ENCODE data around the gene RPRM.
A peak's percentile ranks its signal among the peaks of the same experiment; 100 is the strongest.
"Not testable (repeated sequence)": the region's sequence is repeated elsewhere in the genome, so short reads cannot be mapped to it uniquely, and the experiment has no call there.

RPRM gene

DNA sequence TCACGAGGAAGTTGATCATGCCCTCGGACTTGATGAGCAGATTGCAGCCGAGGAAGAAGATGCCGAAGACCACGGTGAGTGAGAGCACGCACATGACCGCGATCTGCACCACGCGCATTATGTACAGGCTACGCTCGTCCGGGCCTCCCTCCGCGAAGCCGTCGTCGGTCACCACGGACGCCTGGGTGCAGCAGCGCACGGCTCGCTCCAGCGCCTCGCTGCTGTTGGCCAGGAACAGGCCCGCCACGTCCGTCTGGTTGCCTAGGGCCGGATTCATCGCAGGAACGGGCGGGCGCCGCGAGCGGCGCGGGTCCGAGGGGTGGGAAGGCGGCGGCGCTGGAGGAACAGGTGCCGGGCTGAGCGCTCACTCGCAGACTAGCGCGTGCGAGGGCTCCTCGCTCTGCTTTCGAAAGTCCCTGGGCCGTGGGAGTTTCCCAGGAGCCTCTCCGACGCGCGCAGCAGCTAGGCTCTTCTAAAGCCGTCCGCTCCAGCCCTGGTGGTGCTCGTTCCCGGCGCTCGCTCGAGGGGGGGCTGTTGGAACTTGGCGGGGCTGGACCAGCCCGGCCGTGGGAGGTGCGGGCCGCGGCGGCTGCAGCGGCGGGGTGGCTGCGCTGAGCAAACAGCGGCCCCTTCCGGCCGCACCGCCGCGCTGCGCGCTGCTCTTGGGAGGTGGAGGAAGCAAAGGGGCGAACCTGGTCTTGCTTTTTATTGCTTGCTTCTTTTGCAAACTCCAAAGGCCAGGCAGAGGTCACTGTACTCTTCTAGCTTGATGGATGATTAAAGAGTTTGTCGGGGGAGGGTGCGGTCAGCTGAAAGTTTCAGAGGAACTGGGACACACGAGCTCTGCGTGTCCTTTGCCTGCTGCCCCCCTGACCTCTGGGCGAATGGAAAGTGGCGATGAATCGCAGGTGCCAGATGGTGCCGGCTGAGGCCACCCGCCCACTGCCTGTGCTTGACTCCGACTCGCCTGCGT is at the start of gene RPRM:
Gene RPRM (minus strand): TSS at position 474 of the 973 bp plus-strand sequence. CDS start 197 bp downstream, at position 277.
- peak; percentile 10 for DNase-seq

DNA sequence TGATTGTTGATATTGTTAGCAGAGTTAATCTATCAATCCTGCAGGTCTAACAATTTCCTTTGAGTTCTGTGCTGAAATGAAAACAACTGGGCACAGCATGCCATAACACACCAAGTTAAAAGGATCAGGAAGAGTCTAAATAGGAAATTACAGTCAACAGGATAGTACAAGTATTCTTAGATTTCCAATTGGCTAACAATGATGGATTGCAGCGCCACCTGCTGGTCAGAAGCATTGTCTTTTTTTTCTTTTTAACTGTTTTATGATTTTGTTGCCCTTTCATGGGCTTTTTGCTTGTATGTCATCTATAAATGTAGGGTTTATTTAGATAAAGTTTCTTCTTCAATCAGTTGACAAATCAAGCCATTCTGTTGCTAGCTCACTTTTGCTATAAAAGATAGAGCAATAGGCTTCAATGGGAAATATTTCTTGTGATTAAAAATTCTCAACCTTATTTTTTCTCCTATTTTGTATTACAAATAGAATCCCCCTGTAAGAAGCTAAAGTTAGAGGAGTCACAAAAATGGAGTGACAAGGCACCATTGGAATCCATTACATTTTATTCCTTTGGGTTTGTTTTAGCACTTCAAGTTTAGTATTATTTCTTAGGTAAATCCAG is 40.8 kb upstream of the RPRM start:
- peak; percentile 56 for DNase-seq

DNA sequence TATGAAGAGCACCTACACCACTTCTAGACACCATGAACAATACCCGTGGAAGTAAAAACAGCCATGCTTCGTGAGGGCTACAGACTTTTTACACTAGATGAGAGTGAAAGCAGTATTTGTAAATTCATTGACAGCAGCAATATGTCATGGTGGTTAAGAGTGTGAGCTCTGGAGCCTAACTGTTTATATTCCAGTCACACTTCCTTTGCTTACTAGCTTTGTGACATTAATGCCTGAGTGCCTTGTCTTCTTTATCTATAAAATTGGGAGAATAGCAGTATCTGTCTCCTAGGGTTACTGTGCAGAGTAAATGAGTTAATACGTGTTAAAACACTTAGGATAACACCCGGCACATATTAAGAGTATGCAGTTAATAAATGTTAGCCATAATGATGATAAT is 33.8 kb upstream of the RPRM start:
- DNase-seq = no peak

DNA sequence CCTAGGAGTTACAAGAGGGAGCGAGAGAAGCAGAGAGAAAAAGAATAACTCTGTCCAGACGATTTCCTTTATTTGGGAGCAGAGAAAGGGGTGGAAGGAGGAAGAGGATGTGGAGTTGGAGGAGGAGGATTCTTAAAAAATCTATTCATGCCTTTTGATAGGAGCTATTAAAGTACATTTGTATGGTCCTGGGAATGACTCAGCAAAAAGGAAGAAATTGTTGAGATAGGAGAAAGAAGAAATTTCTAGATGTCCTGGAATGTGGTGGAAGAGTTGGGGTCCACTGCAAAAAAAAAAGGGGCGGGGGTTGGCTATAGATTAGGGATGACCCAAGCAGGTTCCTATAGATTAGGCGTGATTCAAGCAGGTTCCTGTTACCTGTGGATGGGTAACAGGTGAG is 32.4 kb upstream of the RPRM start:
- no peak for DNase-seq

DNA sequence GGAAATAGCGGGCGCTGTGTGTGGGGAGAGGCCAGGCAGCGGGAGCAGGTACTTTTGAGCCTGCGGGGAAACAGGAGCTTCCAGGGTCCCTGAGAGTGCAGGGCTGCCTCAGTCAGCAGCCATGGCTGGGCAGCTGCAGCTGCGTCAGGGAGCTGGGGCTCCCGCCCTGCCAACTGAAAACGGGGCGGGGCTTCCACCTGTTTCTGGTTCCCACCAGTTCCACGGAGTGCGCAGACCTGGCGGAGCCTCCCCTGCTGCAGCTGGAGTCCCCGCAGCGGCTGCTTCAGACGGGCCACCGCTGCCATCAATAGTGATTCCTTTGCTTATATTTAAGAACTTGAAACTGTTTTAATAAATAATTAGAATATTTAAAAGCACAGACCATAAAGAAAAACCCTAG is 30.6 kb upstream of the RPRM start:
- DNase-seq = no peak

DNA sequence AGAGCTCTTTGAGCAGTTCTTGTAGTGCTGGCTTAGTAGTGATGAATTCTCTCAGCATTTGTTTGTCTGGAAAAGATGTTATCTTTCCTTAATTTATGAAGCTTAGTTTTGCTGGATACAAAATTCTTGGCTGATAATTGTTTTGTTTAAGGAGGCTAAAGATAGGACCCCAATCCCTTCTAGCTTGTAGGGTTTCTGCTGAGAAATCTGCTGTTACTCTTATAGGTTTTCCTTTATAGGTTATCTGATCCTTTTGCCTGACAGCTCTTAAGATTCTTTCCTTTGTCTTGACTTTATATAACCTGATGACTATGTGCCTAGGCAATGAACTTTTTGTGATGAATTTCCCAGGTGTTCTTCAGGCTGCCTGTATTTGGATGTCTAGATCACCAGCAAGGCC is 27.9 kb upstream of the RPRM start:
- DNase-seq = not testable (repeated sequence)

DNA sequence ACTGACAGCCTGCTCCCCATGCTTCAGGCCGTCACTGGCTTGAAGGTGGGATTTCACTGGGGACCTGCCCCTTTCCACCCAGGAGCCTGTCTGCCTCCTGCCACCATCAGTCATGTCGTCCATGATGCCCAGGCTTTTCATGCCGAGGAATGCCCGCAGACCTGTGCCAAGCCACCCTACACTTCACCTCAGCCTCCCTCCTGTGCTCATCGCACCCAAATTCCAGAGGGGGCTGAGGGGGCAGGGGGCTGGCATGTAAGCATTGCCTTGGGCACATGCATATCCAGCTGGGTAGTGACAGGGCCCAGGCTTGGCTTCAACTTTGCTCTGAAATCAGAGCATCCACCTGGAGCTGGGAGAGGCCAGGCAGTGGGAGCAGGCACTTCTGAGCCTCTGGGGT is 20.9 kb upstream of the RPRM start:
- DNase-seq = no peak

DNA sequence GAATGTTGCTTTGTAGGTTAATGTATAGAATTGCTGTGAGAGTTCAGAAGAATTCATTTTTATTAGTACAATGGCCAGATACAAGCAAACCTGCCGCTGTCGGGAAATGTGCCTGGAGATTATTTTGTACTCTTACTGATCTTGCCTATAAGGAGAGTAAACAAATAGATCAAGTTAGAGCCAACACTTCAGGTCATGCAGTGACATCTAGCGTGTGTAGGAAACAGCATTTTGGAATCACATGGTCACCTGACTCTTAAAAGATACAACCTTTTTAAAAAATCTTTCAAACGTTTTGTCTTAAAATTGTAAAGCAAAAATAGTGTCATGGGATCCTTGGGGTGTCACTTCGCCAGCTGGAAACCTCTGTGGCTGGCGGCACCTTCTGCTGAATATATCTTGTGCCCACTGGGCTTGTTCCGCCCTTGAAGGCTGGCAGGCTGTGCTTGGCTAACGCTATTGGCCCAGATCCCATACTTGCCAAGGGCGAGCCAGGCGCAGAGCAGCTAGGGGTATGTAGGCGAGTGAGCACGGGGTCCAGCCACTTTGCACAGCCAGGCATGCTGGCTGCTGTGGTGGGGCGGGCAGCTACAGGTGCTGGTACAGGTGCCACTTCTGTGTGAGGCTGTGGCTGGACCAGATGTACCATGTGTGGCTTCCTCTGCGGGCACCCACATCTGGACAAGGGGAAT is 19.5 kb upstream of the RPRM start:
- DNase-seq = no peak

DNA sequence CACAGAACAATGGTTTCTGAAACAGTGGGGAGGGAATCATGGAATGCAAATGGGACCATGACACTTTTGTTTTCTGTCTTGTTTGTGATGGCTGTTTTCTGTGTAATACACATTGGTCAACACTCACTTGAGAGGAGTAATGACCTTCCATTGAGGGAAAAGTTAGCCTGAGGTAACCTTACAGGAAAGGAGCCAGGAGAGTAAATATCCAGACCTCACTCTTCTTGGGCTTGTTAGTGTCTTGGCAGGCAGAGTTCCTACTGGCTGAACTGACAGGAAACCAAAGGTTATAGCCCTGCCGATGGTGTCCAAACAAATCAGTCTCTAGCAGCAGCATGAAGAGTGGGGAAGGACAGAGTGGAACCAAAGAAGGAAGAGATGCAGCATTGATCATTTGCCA is 17.2 kb upstream of the RPRM start:
- DNase-seq = no peak

DNA sequence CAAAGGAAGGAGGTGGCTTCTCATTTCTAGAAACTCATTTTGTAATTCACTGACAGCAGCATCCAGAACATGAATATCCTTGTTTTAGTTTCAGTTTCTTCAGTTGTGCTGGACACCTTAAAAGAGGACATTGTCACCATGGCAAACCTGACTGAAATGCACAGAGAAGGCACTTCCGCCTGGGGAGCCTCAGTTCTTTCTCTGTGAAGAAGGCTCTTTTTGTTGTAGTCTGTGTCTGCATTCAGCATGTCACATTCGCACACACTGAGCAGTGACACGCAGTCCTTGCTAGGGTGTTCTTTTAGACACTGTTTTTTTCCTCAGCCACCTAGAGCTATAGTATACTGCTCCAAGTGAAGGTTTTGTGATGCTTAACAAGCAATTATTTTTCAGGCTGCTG is 9.5 kb upstream of the RPRM start:
- DNase-seq = no peak

DNA sequence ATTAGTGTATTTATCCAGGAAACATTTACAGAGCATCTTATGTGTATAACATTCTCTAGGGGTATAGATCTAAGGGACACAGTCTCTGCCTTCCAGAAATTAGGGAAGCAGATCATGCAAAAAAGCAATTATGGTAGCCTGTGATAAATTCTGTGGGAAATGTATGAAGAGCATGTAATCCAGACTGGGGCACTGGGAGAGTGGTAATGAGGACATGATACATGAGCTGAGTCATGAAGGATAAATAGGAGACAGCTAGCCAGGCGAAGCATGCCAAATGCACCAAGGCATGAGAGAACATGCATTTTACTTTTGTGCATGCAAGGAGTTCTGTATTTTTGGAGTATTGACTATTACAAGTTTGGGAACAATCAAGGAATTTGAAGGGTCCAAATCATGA is 8.9 kb upstream of the RPRM start:
- DNase-seq = no peak

DNA sequence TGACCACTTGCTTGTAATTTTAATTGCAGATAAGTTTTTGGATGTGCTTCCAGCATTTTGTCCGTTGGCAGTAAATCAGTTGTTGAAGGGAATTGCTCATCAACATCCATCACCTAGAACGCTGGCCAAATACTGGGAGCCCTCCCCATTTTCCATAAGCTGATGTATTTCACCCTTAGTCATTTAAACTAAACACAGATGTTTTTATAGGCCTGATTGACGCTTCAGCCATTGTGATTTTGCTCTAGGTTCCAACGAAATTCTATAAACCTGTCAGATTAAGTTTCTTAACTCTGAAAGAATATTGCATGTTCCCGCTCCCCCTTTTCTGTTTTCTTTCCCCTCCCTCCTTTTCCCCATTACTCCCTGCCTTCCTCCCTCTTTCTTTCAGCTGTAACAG is 1.0 kb upstream of the RPRM start:
- no peak for DNase-seq

DNA sequence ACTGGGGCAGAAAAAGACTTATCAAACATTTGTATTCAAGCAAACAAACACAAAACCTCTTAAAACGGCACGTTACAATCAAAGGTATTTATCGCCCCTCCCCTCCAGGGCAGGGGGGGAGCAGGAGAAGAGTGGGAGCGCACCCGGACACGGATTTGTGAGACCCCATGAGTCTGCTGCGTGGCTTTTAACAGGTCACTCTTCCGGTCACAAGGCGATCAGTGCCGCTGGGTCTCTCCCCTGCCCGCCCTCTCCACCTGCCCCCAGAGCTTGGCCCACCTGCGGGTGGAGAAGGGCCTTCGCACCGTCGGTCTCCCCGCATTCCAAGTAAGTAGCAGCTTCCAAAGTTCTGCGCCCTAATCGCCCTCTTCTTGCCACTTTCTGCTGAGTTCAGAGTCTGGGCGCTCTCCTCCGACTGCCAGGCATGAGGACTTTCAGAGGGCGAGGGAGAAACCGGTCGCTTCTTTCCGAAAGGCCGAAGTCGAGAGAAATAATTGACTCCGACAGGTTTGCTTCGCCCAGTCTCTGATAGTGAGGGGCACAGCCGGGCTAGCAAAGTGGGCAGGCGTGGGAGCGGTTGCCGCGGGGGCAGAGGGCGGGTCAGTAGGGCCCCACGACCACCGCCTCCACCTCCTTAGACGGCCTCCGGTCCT is 800 bp downstream of the RPRM start:
- no peak for DNase-seq

DNA sequence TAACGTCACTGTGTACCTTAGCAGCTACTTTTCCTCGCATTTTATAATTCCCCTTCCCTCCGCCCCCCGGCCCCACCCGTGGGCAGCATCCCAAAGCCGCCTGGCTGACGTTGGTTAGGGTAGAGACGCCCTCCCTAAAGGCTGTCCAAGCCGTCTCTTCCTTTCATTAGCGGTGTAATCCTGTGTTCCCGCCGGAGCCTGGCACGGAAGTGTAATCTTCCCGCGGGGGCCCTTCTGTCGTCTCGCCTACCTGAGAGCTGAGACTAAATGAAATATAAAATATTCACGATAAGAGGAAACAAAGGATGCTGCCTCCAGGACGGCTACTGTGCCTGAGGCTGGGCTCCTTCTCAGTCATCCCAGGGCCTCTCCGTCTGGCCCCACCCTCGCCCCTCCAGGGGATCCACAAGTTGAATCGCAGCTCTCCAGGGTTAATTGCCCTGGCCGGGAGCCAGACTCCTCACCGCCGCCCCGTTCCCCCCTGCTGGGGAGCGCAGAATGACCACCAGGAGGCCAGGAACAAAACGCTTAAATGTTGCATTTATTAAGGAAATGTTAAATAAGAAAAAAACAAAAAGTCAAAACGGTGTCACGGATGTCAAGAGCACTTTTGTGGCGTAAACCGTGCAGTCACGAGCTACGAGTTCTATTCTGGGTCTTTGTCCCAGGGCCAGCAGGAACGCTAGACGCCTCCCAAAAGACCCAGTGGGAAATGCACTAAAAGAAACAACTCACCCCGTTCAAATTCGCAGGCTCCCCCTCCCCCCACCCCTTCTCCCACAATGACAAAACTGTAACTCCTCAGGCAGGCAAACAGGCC is 1.5 kb downstream of the RPRM start:
- DNase-seq = no peak

DNA sequence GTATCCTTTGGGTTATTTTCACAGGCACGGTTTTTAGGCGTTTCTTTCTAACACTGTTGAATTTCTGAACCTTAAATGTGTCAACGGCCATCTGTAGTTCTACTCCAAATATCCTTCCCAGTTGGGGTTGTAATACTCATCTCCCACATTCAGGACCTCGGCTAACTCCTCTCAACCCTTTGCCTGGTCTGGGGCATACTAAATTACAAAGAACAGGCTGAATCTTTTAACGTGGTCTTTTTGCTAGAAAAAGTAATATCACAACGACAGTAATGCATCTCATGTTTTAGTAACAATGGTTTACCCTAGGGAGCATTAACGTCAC is 2.1 kb downstream of the RPRM start:
- DNase-seq = no peak

DNA sequence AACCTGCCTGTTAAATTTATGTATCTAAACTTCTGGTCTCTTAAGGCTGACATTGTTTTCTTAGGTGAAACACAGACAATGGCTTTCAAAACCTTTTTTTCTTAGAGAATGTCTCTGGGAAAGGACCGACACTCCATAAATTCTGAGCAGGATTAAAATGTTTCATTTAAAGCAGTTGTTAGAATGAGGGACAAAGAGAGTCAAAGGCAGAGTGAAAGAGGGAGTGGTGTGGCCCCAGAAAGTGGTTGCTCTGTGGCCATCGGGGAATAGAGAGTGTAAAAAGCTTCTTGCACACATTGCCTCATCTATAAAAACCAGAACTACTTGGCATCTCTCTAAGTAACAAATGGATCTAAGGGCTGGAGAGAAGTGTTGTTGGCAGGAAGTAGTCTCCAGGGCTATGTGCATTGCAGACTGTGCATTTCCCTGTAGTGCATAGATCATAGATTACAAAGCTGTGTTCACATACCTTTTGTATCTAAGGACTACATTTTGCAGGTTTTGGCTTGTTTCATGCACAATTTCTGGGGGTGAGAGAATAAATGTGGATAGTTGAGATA is 3.6 kb downstream of the RPRM start:
- no peak for DNase-seq

DNA sequence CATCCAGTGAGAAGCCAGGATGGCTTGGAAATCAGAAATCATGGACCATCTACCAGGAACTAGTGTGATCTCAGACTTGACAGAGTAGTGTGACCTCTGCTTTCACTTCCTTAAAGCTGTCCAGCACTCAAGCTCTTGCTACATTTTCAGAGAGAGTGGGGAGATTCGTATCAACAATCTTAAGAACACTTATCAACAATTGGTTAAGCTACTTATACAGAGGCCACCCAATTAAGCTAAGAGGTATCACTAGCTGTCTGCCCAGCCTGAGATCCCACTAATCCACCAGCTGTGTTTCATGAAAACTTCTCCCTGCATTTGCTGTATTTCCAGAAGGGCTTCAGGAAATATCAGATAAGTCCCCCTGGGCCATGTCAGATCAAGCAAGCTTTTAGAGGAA is 4.2 kb downstream of the RPRM start:
- no peak for DNase-seq

DNA sequence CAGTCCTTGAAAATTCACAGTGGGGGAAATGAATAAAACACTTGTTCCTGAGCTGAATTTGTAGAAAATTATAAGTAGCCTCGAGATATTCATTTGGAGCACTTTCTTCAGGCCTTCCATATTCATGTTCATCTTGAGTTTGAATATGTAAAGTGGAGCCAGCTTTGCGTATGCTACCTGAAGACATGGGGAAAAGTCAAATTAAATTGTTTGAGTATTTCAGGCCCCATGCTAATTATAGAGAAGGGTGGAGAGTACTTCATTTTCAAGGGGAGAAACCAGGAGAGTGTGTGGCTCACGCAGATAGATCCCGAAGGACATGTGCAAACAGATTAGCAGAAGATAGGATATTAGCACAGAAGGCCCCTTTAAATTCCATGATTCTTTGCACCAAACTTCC is 7.7 kb downstream of the RPRM start:
- DNase-seq = no peak

DNA sequence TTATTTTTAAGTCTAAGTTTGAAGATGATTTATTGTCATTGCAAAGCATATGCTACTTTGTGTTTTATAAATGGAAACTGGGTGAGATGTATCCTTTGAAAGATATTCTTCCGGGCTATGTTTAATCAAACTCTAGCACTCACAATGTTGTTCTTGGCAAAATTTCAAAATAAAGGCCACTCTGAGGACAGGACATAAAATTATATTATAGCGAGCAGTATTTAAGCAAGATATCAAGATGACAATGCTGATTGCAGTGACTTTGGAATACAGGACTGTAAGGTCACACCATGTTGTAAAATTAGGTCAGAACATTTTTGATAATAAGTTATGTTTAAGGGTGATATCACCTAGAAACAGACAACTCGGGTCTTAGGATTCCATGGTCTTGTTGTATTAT is 14.2 kb downstream of the RPRM start:
- DNase-seq = no peak

DNA sequence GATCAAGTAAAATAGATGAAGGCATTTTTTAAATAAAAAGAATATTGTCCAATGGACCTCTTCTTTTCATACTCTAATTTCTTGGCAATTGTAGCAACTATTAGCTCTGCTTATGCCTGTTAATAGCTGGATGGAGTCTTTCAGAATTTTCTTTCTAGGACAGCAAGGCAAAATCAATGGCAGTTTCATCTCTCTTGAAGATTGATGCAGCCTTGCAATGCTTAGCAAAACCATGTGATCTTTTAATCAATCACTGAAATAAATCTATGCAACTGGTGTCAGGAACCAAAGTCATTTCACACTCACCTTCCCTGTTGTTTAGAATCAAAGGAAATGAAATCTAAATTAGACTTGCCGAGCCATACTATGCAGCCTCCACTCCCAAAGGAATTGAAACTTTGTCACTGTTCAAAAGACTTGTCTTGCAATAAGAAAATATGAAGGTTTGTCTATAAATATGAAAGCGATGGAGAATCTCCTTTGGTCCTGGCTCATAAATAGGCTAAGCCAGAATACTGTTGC is 16.2 kb downstream of the RPRM start:
- no peak for DNase-seq

DNA sequence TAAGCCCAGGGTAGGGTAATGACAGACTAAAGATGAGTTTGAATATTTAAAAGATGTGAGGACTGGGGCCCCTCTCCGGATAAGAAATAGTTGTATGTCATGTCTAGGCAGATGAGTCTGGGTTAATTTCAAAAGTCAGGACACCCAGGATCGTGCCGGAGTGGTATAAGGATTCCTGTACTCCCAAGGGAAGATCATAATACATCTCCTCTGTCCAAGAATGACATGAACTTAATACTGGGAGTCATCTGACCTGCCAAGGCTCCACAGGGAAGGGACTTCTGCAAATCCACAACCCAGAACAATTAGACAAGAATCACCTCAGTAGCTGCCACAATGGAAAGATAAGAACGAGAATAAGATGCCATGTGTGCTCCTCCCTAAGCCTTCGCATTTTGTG is 17.1 kb downstream of the RPRM start:
- no peak for DNase-seq

DNA sequence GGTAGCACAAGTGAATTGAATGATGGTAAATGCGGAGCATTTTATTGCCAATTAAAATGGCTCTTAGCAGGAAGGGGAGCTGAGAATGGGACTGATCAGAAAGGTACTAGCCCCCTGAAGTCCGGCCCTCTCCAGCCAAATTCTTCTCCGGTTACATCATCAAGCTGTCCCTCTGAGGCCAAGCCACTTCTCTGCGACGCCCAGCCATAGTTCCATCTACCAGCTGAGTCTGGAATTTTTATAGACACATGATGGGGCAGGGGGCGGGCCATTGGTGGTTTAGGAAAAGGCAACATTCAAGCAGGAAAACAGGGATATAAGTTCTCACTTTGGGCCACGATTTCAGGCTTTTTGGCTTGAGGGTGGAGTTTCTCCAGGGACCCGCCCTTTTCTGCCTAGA is 22.7 kb downstream of the RPRM start:
- DNase-seq = no peak

Data from kidney glomerular epithelial cell (primary cell).